ENCODE data around the gene C11orf97. TPM values are rescaled to one million over a fixed set of nuclear protein-coding genes. Genes with fewer than 3 reads are reported as not detected.
A peak's percentile ranks its signal among the peaks of the same experiment; 100 is the strongest.

The C11orf97 gene
- total and polyA plus RNA-seq, 2 of the 13 experiments (the other 11 are each of a cell fraction or from before 2014, with no cell fraction given), result 0.35 TPM; not detected in 1

DNA sequence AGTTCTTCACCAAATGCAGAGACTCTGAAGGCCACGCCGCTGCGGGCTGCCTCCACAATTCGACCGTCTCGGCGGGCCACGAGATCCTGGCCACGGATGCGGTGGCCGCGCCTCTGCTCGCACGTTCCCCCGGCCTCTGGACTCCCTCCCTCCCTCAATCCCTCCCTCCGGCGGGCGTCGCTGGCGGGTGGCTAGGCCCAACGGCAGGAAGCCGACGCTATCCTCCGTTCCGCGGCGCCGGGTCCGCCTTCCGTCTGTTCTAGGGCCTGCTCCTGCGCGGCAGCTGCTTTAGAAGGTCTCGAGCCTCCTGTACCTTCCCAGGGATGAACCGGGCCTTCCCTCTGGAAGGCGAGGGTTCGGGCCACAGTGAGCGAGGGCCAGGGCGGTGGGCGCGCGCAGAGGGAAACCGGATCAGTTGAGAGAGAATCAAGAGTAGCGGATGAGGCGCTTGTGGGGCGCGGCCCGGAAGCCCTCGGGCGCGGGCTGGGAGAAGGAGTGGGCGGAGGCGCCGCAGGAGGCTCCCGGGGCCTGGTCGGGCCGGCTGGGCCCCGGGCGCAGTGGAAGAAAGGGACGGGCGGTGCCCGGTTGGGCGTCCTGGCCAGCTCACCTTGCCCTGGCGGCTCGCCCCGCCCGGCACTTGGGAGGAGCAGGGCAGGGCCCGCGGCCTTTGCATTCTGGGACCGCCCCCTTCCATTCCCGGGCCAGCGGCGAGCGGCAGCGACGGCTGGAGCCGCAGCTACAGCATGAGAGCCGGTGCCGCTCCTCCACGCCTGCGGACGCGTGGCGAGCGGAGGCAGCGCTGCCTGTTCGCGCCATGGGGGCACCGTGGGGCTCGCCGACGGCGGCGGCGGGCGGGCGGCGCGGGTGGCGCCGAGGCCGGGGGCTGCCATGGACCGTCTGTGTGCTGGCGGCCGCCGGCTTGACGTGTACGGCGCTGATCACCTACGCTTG lies 31.7 kb downstream of the C11orf97 start, which contains the start of gene FUT4:
TSS of gene FUT4 (plus strand) at position 227 of the 951 bp plus-strand sequence. CDS start at position 440, 213 bp downstream.
- Histone ChIP-seq H3K27ac (ENCODE audit: extremely low read length, insufficient read depth, low read length) (no peak within 1 kb of the TSS), H3K27me3 (ENCODE audit: control insufficient read depth in 1 of 2, insufficient read depth in 2 of 2, low read length in 2 of 2) (peaks cover 0 to 3% of the 10 kb centered on the region in 2 experiments; a peak in 2 of 5 replicates), H2AFZ (ENCODE audit: low read length) (no peak within 1 kb of the TSS), H3K36me3 (replicated peaks in 1 of 2; ENCODE audit: control insufficient read depth in 1 of 2, insufficient read depth in 2 of 2, low read length in 2 of 2) (no peaks in the 10 kb centered on the region), H3K4me3 (replicated peaks in 1 of 3; ENCODE audit: insufficient read depth in 1 of 3, low read depth in 2 of 3, low read length in 3 of 3) (peak within 1 kb of the TSS; percentile 38 to 65 (median 63); a peak in 5 of 6 replicates), H4K20me1 (ENCODE audit: insufficient read depth, low read length) (no peaks in the 10 kb centered on the region), H3K9me3 (ENCODE audit: low read length) (no peaks in the 10 kb centered on the region), H3K9ac (ENCODE audit: insufficient read depth, low read depth, low read length) (peak within 1 kb of the TSS; percentile 66), H3K79me2 (ENCODE audit: insufficient read depth, low read length) (no peaks in the 10 kb centered on the region), H3K4me1 (ENCODE audit: insufficient read depth, low read length) (peaks cover 5% of the 10 kb centered on the region; the same call in 1 of the 2 replicates), H3K4me2 (ENCODE audit: low read depth, low read length) (peak within 1 kb of the TSS; percentile 49)
- DNase-seq (ENCODE audit: low spot score) (peak; percentile 24), FAIRE-seq (no peak), ATAC-seq (peak; percentile 96)
- WGBS (ENCODE audit: low lambda C conversion rate), result 60% methylated on average over 63 of the region's 109 CpGs
- in situ Hi-C loops (cut with HindIII; ENCODE audit: extremely low pct_ligation_motif_present, low pct_unique_long_range_greater_than_20kb), result no loop called here
- CTCF ChIA-PET (ENCODE audit: low intra/inter-chr PET ratio, low total read pairs), result no interaction called here
- BruUV-seq (replicated peaks), result no TSS peak
- POLR2A ChIA-PET, result interaction anchor here (0.6 kb wide), 1 partner anchor 962 kb away, joined by 3 read pairs; no protein-coding TSS in a partner anchor
- intact Hi-C loops (cut with micrococcal nuclease; ENCODE audit: unreplicated experiment), result no loop called here
- TF ChIP-seq, protein P1, sequence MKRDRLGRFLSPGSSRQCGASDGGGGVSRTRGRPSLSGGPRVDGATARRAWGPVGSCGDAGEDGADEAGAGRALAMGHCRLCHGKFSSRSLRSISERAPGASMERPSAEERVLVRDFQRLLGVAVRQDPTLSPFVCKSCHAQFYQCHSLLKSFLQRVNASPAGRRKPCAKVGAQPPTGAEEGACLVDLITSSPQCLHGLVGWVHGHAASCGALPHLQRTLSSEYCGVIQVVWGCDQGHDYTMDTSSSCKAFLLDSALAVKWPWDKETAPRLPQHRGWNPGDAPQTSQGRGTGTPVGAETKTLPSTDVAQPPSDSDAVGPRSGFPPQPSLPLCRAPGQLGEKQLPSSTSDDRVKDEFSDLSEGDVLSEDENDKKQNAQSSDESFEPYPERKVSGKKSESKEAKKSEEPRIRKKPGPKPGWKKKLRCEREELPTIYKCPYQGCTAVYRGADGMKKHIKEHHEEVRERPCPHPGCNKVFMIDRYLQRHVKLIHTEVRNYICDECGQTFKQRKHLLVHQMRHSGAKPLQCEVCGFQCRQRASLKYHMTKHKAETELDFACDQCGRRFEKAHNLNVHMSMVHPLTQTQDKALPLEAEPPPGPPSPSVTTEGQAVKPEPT (CRISPR knock-in tag; IDR thresholded peaks at IDR 0.05; ENCODE audit: low read depth), result no peak
- TF ChIP-seq PITX1 (CRISPR knock-in tag; IDR thresholded peaks at IDR 0.05), result peak; percentile 33; the same call in 1 of the 2 replicates
- no peak for TF ChIP-seq GMEB2 (CRISPR knock-in tag; IDR thresholded peaks at IDR 0.05; ENCODE audit: low read depth)
- TF ChIP-seq TAF1 (CRISPR knock-in tag; IDR thresholded peaks at IDR 0.05), result peak; percentile 44; the same call in 1 of the 2 replicates
- no peak for TF ChIP-seq NFE2L1 (CRISPR knock-in tag; IDR thresholded peaks at IDR 0.05; ENCODE audit: borderline replicate concordance)
- TF ChIP-seq, protein P2, sequence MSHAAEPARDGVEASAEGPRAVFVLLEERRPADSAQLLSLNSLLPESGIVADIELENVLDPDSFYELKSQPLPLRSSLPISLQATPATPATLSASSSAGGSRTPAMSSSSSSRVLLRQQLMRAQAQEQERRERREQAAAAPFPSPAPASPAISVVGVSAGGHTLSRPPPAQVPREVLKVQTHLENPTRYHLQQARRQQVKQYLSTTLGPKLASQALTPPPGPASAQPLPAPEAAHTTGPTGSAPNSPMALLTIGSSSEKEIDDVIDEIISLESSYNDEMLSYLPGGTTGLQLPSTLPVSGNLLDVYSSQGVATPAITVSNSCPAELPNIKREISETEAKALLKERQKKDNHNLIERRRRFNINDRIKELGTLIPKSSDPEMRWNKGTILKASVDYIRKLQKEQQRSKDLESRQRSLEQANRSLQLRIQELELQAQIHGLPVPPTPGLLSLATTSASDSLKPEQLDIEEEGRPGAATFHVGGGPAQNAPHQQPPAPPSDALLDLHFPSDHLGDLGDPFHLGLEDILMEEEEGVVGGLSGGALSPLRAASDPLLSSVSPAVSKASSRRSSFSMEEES (CRISPR knock-in tag; IDR thresholded peaks at IDR 0.05), result 0 out of 2 replicates have a peak, but pooled peaks have one; percentile 7
- TF ChIP-seq BHLHE40 (IDR thresholded peaks at IDR 0.05; ENCODE audit: low read length), result 0 out of 2 replicates have a peak, but pooled peaks have one; percentile 10
- TF ChIP-seq ZNF800 (CRISPR knock-in tag; IDR thresholded peaks at IDR 0.05), result 0 out of 2 replicates have a peak, but pooled peaks have one; percentile 21
- no peak for TF ChIP-seq ZSCAN9 (CRISPR knock-in tag; IDR thresholded peaks at IDR 0.05; ENCODE audit: borderline replicate concordance)
- TF ChIP-seq IKZF4 (CRISPR knock-in tag; IDR thresholded peaks at IDR 0.05; ENCODE audit: borderline replicate concordance, low read depth, not compliant biosample characterization), result no peak
- peak; percentile 76 for TF ChIP-seq MAX (IDR thresholded peaks at IDR 0.05)
- TF ChIP-seq E2F2 (CRISPR knock-in tag; IDR thresholded peaks at IDR 0.05; ENCODE audit: borderline replicate concordance), result no peak

Measured in HepG2 (cell line).